ENCODE results near the gene PTBP3.

The PTBP3 gene

DNA sequence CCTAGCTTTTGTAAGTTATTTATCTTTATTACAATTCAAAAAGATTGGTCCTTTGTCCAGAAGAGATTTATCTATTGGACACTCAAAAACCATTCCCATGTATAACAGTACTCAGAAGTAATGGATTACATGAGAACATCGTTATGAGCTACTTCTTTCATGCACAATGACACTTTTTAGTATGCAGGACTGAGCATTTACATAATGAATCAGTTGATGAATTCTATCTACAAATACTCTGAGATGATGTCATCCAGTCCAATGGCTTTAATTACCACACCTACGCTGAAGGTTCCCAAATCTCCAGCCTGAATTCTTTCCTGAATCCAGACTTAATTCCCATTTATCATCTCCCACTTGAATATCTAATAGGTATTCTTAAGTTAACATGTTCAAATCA lies 75.3 kb downstream of the PTBP3 start:
- DNase-seq (ENCODE audit: low spot score) (no peak), ATAC-seq (ENCODE audit: low read depth) (no peak)
- H3K9me3 ChIP-seq (ENCODE audit: severe bottlenecking): no peaks in the 10 kb centered on the region
- no peak overlapping the region for H3K4me3 ChIP-seq (ENCODE audit: severe bottlenecking)
- no peaks in the 10 kb centered on the region for H3K27me3 ChIP-seq (ENCODE audit: insufficient read depth, poor library complexity, severe bottlenecking)
- no peak for TF ChIP-seq CTCF (IDR thresholded peaks at IDR 0.05; ENCODE audit: poor library complexity, severe bottlenecking)
- H3K27ac ChIP-seq (ENCODE audit: poor library complexity, severe bottlenecking): no peak overlapping the region
- H3K4me1 ChIP-seq (ENCODE audit: insufficient read depth, poor library complexity, severe bottlenecking): no peaks in the 10 kb centered on the region
- peaks cover 30% of the 10 kb centered on the region for H3K36me3 ChIP-seq (ENCODE audit: low read depth)

DNA sequence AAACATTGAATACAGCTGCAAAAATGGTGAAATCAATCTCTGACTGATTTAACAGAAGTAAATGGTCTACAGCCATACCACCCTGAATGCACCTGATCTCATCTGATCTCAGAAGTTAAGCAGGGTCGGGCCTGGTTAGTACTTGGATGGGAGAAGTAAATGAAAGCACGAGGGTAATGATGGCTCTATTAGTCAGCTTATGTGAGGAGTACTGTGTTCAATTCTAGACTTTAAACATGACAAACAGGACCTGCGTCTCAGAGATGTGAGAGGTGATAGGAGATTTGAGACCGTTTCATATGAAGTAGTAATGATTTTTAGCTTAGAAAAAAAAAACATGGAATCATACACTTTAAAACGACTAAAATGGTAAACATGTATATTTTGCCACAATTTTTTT lies 81.2 kb downstream of the PTBP3 start:
- DNase-seq (ENCODE audit: low spot score): no peak

DNA sequence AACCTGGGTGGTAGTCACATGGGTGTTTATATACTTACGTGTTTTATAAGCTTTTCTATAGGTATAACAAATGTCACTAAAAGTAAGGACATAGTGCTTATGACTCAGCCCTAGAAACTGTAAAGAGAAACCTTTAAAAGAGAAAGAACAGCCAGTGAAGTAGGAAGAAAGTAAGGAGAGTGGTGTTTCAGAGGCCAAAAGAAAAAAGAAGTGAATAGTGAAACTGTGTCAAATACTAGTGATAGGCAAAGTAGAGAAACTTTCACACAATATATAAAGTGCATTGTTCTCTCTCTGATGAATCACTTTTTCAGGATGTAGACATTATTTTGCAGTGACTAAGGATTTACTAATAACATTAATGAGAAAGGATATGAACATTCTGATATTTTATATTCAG lies 84.1 kb downstream of the PTBP3 start:
- Histone ChIP-seq H3K36me3 (ENCODE audit: low read depth) (peaks cover 45% of the 10 kb centered on the region), H3K4me1 (ENCODE audit: insufficient read depth, poor library complexity, severe bottlenecking) (peaks cover 37% of the 10 kb centered on the region), H3K9me3 (ENCODE audit: severe bottlenecking) (no peaks in the 10 kb centered on the region), H3K4me3 (ENCODE audit: severe bottlenecking) (no peak overlapping the region), H3K27me3 (ENCODE audit: insufficient read depth, poor library complexity, severe bottlenecking) (no peaks in the 10 kb centered on the region), H3K27ac (ENCODE audit: poor library complexity, severe bottlenecking) (peak overlapping the region; percentile 94)
- no peak for TF ChIP-seq CTCF (IDR thresholded peaks at IDR 0.05; ENCODE audit: poor library complexity, severe bottlenecking)
- ATAC-seq (ENCODE audit: low read depth) (peak; percentile 83), DNase-seq (ENCODE audit: low spot score) (no peak)

More for the DNA sequence above, 81.2 kb downstream of the PTBP3 start:
- H3K27ac ChIP-seq (ENCODE audit: poor library complexity, severe bottlenecking): peak overlapping the region; percentile 94
- H3K36me3 ChIP-seq (ENCODE audit: low read depth): peaks cover 30% of the 10 kb centered on the region
- no peak overlapping the region for H3K4me3 ChIP-seq (ENCODE audit: severe bottlenecking)
- H3K27me3 ChIP-seq (ENCODE audit: insufficient read depth, poor library complexity, severe bottlenecking): no peaks in the 10 kb centered on the region
- no peaks in the 10 kb centered on the region for H3K9me3 ChIP-seq (ENCODE audit: severe bottlenecking)
- no peak for TF ChIP-seq CTCF (IDR thresholded peaks at IDR 0.05; ENCODE audit: poor library complexity, severe bottlenecking)
- ATAC-seq (ENCODE audit: low read depth): no peak
- peaks cover 37% of the 10 kb centered on the region for H3K4me1 ChIP-seq (ENCODE audit: insufficient read depth, poor library complexity, severe bottlenecking)

GRCh38 chr9:112248722-112249121 lies 84.7 kb downstream of the PTBP3 start:
- H3K4me3 ChIP-seq (ENCODE audit: severe bottlenecking): no peak overlapping the region
- peak; percentile 78 for ATAC-seq (ENCODE audit: low read depth)
- no peak for TF ChIP-seq CTCF (IDR thresholded peaks at IDR 0.05; ENCODE audit: poor library complexity, severe bottlenecking)

GRCh38 chr9:112247090-112247489 lies 86.3 kb downstream of the PTBP3 start:
- DNase-seq (ENCODE audit: low spot score) (no peak), ATAC-seq (ENCODE audit: low read depth) (no peak)
- H3K36me3 ChIP-seq (ENCODE audit: low read depth): peaks cover 50% of the 10 kb centered on the region
- H3K9me3 ChIP-seq (ENCODE audit: severe bottlenecking): no peaks in the 10 kb centered on the region
- no peak overlapping the region for H3K27ac ChIP-seq (ENCODE audit: poor library complexity, severe bottlenecking)
- H3K4me3 ChIP-seq (ENCODE audit: severe bottlenecking): no peak overlapping the region
- peaks cover 37% of the 10 kb centered on the region for H3K4me1 ChIP-seq (ENCODE audit: insufficient read depth, poor library complexity, severe bottlenecking)
- H3K27me3 ChIP-seq (ENCODE audit: insufficient read depth, poor library complexity, severe bottlenecking): no peaks in the 10 kb centered on the region
- TF ChIP-seq CTCF (IDR thresholded peaks at IDR 0.05; ENCODE audit: poor library complexity, severe bottlenecking): no peak

More at GRCh38 chr9:112248722-112249121, 84.7 kb downstream of the PTBP3 start:
- no peaks in the 10 kb centered on the region for H3K9me3 ChIP-seq (ENCODE audit: severe bottlenecking)
- no peak for DNase-seq (ENCODE audit: low spot score)
- peaks cover 45% of the 10 kb centered on the region for H3K36me3 ChIP-seq (ENCODE audit: low read depth)
- H3K27ac ChIP-seq (ENCODE audit: poor library complexity, severe bottlenecking): peak overlapping the region; percentile 94
- no peaks in the 10 kb centered on the region for H3K27me3 ChIP-seq (ENCODE audit: insufficient read depth, poor library complexity, severe bottlenecking)
- peaks cover 37% of the 10 kb centered on the region for H3K4me1 ChIP-seq (ENCODE audit: insufficient read depth, poor library complexity, severe bottlenecking)
